HepG2 (cell line): ENCODE measurements around the gene KEL. TPM values are rescaled to one million over a fixed set of nuclear protein-coding genes. Genes with fewer than 3 reads are reported as not detected.

Source experiments
- ATAC-seq: fragments of 200-7000 bp; cut with Tn5 transposase; 3 replicates; pipeline ENCODE4 v1.9.1; 2020; ENCODE audit warnings: mild to moderate bottlenecking, moderate library complexity
- BruUV-seq: library from RNA; stranded (reverse); fragments of 400-500 nt; replicated peaks from 2 replicates; lab custom pipeline; 2021; lab: Mats Ljungman, UMichigan
- CTCF ChIA-PET: fragments of 300-600 bp; formaldehyde crosslinking; extraction: SDS; loops from one replicate; lab custom pipeline; 2021; ENCODE audit warnings: low total read pairs, inconsistent platforms, low intra/inter-chr PET ratio; lab: Yijun Ruan, JAX
- POLR2A ChIA-PET: fragments of 350-600 bp; sonication (Branson Sonifier 250); formaldehyde crosslinking; loops from one replicate; lab custom pipeline; 2020; ENCODE audit warnings: antibody characterized with exemption, inconsistent platforms; lab: Yijun Ruan, JAX
- DNase-seq: peaks from one replicate; pipeline ENCODE4 v3.0.0-alpha.2; 2015; ENCODE audit warnings: low spot score
- FAIRE-seq: peaks from 3 replicates; lab custom pipeline; 2011; peaks lifted over from hg19 to GRCh38; lab: Jason Lieb, UNC
- H2AFZ ChIP-seq: one replicate; pipeline ENCODE4 v1.6.1; 2011; ENCODE audit warnings: low read length, inconsistent platforms
- H3K27ac ChIP-seq: fragments of 300-600 bp; 3 replicates; pipeline ENCODE4 v1.8.0; 2011; ENCODE audit warnings: mixed run types, mild to moderate bottlenecking, mixed read lengths, low read length, inconsistent platforms; ENCODE audit not compliant: insufficient read depth; ENCODE audit errors: extremely low read length
- H3K27me3 ChIP-seq, 2 experiments: fragments of 200-600 bp in 1 of 2; 2 replicates in 1 of 2; 3 replicates in 1 of 2; pipeline versions ENCODE4 v1.6.0 to v1.8.0; 2011; ENCODE audit warnings: low read length in 2 of 2, mild to moderate bottlenecking in 2 of 2, moderate library complexity in 2 of 2, inconsistent platforms in 1 of 2; ENCODE audit not compliant: insufficient read depth in 2 of 2, control insufficient read depth in 1 of 2
- H3K36me3 ChIP-seq, 2 experiments: fragments of 200-600 bp in 1 of 2; replicated peaks in 1 of 2; 2 replicates in 1 of 2; 3 replicates in 1 of 2; pipeline versions ENCODE4 v1.5.1 to v1.8.0; 2011; ENCODE audit warnings: low read length in 2 of 2, inconsistent platforms in 1 of 2; ENCODE audit not compliant: insufficient read depth in 2 of 2, control insufficient read depth in 1 of 2
- H3K4me1 ChIP-seq: 2 replicates; pipeline ENCODE4 v1.5.1; 2012; ENCODE audit warnings: low read length, inconsistent platforms; ENCODE audit not compliant: insufficient read depth
- H3K4me2 ChIP-seq: 2 replicates; pipeline ENCODE4 v1.6.0; 2011; ENCODE audit warnings: low read depth, low read length, inconsistent platforms
- H3K4me3 ChIP-seq, 3 experiments: fragments of 200-600 bp in 1 of 3; sonication (generic), shearing (Covaris generic) in 1 of 3; replicated peaks in 1 of 3; 2 replicates each; pipeline ENCODE4 v1.5.1; 2011 to 2016; ENCODE audit warnings: low read length in 3 of 3, inconsistent platforms in 2 of 3, low read depth in 2 of 3, mild to moderate bottlenecking in 2 of 3, control low read depth in 1 of 3, mixed read lengths in 1 of 3; ENCODE audit not compliant: insufficient read depth in 1 of 3
- H3K79me2 ChIP-seq: one replicate; pipeline ENCODE4 v1.6.1; 2011; ENCODE audit warnings: low read length, inconsistent platforms; ENCODE audit not compliant: insufficient read depth
- H3K9ac ChIP-seq: 2 replicates; pipeline ENCODE4 v1.6.0; 2011; ENCODE audit warnings: mild to moderate bottlenecking, low read depth, low read length, inconsistent platforms; ENCODE audit not compliant: insufficient read depth
- H3K9me3 ChIP-seq: 2 replicates; pipeline ENCODE4 v1.5.1; 2012; ENCODE audit warnings: mild to moderate bottlenecking, low read length
- H4K20me1 ChIP-seq: 2 replicates; pipeline ENCODE4 v1.6.0; 2011; ENCODE audit warnings: inconsistent platforms, mild to moderate bottlenecking, low read length, moderate library complexity; ENCODE audit not compliant: insufficient read depth
- CCAR2 ChIP-seq: fragments of 200-400 bp; formaldehyde crosslinking; optimal IDR thresholded peaks from 2 replicates; pipeline ENCODE3; 2018; ENCODE audit warnings: low read depth, mild to moderate bottlenecking, low read length, moderate library complexity
- MAFG ChIP-seq: sonication (generic); formaldehyde crosslinking; IDR thresholded peaks from 2 replicates; pipeline ENCODE4 v1.5.1; 2020; ENCODE audit warnings: mild to moderate bottlenecking, missing genetic modification reagents
- NR2C2 ChIP-seq: sonication (generic); formaldehyde crosslinking; IDR thresholded peaks from 2 replicates; pipeline ENCODE4 v1.4.0; 2020; ENCODE audit warnings: missing genetic modification reagents, mild to moderate bottlenecking, moderate library complexity, borderline replicate concordance
- SOX13 ChIP-seq, 3 experiments: fragments of 450-650 bp in 1 of 3; sonication (generic) in 1 of 3; formaldehyde crosslinking in 1 of 3; IDR thresholded peaks in 2 of 3; conservative IDR thresholded peaks in 1 of 3; 2 replicates each; pipeline versions ENCODE4 v1.5.0 to v1.6.1; 2016 to 2020; ENCODE audit warnings: antibody characterized with exemption in 1 of 3, mild to moderate bottlenecking in 1 of 3, missing compliant biosample characterization in 1 of 3, missing genetic modification reagents in 1 of 3, moderate library complexity in 1 of 3
- STAG1 ChIP-seq: sonication (generic); formaldehyde crosslinking; IDR thresholded peaks from 2 replicates; pipeline ENCODE4 v1.4.0; 2020; ENCODE audit warnings: missing genetic modification reagents
- ZNF282 ChIP-seq: fragments of 450-650 bp; IDR thresholded peaks from 2 replicates; pipeline ENCODE4 v1.6.1; 2018; ENCODE audit not compliant: partially characterized antibody
- ZNF652 ChIP-seq: IDR thresholded peaks from 2 replicates; pipeline ENCODE4 v1.6.1; 2016; ENCODE audit warnings: low read depth, borderline replicate concordance
- WGBS: methylation state at CpG from one replicate; pipeline ENCODE4 v1.1.6; 2017; ENCODE audit warnings: low lambda C conversion rate; 5-methylcytosine and 5-hydroxymethylcytosine counted together
- in situ Hi-C: cut with HindIII; loops from 2 replicates; pipeline ENCODE4 v1.10.0; 2017; ENCODE audit warnings: low pct_unique_long_range_greater_than_20kb; ENCODE audit not compliant: extremely low pct_ligation_motif_present
- intact Hi-C: fragments of 100-400 bp; cut with micrococcal nuclease; formaldehyde crosslinking; loops from one replicate; pipeline ENCODE4 v1.10.0; 2022; ENCODE audit not compliant: unreplicated experiment
- polyA plus RNA-seq, 8 experiments: library from polyadenylated mRNA; depleted of rRNA in 3 of 8; stranded (reverse) in 7 of 8; unstranded in 1 of 8; fragments of >200 nt; fragmentation: Illumina TruSeq in 4 of 8; extraction: Trizol in 4 of 8; gene quantifications; 2 replicates each; pipeline versions ENCODE4 v1.2.1 to v1.2.3, GENCODE V29; 2011 to 2016; ENCODE audit warnings: low read depth in 4 of 8, missing spikeins in 1 of 8, mixed read lengths in 1 of 8; ENCODE audit not compliant: insufficient read depth in 1 of 8
- total RNA-seq, 5 experiments: library from RNA; depleted of rRNA; stranded (reverse); fragments of >200 nt; fragmentation: Illumina TruSeq; extraction: Trizol; gene quantifications; 2 replicates each; pipeline ENCODE4 v1.2.3, GENCODE V29; 2016; ENCODE audit warnings: low read depth in 1 of 5
- TF ChIP-seq, protein P1 (sequence below): sonication (generic); formaldehyde crosslinking; IDR thresholded peaks from 2 replicates; pipeline ENCODE4 v1.5.0; 2020; ENCODE audit warnings: mild to moderate bottlenecking, missing genetic modification reagents, moderate library complexity
- TF ChIP-seq, protein P2 (sequence below): fragments of 450-650 bp; IDR thresholded peaks from 2 replicates; pipeline ENCODE4 v1.6.1; 2017; ENCODE audit warnings: mild to moderate bottlenecking
- TF ChIP-seq, protein P3 (sequence below): fragments of 450-650 bp; IDR thresholded peaks from 2 replicates; pipeline ENCODE4 v1.6.1; 2016

Gene KEL
- total and polyA plus RNA-seq, 2 of the 13 experiments (the other 11 are each of a cell fraction or from before 2014, with no cell fraction given) = 0.03 TPM; not detected in 1

DNA sequence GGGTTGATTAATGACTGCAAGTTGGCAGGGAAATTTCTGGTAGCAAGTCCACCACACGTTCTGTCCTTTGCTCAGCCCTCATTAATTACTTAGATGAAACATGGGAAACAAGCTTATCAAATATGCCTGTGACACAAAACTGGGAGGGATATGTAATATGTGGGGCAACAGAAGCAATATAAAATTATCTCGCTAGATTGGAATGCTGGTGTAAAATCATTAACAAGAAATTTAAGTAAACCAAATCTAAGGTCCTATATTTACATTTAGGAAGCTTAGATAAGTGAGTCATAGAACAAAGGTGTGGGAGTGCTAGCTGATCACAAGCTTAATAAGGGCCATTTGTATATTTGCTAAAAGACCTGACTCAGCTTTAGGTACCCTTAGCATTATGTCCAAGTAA, 52.1 kb downstream of the KEL start (continued):
- TF ChIP-seq CCAR2 = no peak
- no peak for TF ChIP-seq SOX13 (IDR thresholded peaks at IDR 0.05)
- TF ChIP-seq SOX13 (CRISPR knock-in tag; conservative IDR thresholded peaks at IDR 0.05 in 1 of 2, IDR thresholded peaks at IDR 0.05 in 1 of 2) = no peak
- TF ChIP-seq, all 625 proteins: peak for 0

DNA sequence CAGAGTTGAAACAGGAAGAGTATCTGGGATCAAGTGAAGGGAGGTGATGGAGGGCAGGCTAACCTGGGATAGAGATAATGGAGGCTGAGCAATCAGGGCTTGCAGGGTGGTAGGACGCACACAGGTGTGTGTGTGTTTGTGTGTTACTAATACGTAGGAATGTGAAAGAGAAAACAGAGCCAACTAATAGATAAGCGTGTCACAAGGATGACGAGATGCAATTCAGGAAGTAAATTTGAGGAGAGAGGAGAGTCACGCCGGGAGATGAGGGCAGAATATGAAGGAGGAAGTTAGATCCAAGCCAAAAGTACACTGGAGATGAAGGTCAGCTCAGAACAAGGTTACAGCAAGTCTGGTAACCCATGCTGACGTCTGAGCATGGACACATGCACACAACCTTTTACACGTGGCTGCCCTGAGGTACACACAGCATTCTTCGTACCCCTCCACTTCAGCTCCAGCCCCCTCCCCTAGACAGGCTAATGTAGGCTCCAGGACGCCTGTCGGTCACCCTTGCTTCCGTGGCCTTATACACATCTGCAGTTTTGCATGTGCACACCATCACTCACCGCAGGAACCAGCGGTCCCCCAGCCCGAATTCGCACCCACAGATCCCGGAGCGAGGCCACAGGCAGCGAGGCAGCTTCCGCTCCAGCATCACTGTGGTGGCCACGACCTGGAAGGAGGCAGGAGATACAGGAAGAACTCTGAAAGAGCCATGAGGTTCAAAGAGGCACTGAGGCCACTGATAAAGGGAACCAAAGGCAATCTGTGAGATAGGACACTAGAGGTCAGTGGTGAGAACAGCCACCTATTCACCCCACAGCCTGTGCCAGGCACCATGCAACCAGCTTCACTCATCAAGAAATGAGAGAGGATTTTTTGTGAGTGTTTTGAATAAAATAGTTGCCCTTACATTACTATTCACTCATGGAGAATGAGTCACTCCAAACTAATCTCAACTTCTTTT, 53.0 kb downstream of the KEL start:
- H2AFZ ChIP-seq = no peak overlapping the region

More for the DNA sequence above, 53.0 kb downstream of the KEL start:
- intact Hi-C loops (no loop called here), in situ Hi-C loops (no loop called here)
- Histone ChIP-seq H3K27me3 (0 out of 5 replicates have a peak, but pooled peaks cover 0 to 1% of the 10 kb centered on the region in 2 experiments), H3K9ac (no peak overlapping the region), H3K4me1 (no peaks in the 10 kb centered on the region), H3K36me3 (no peaks in the 10 kb centered on the region), H3K4me2 (no peak overlapping the region), H3K79me2 (no peaks in the 10 kb centered on the region), H3K9me3 (peaks cover 6% of the 10 kb centered on the region), H3K27ac (no peak overlapping the region), H4K20me1 (no peaks in the 10 kb centered on the region), H3K4me3 (no peak overlapping the region)
- WGBS = 24% methylated on average over 11 of the region's 21 CpGs
- DNase-seq (no peak), FAIRE-seq (peak; percentile 69), ATAC-seq (peak; percentile 87)
- ChIA-PET CTCF (interaction anchor here (1.1 kb wide), 1 partner anchor 306 kb away, joined by 3 read pairs; no protein-coding TSS in a partner anchor), POLR2A (no interaction called here)
- BruUV-seq = no TSS peak
- TF ChIP-seq ZNF652 (CRISPR knock-in tag) = no peak
- TF ChIP-seq ZNF282 = no peak
- TF ChIP-seq, protein P1, sequence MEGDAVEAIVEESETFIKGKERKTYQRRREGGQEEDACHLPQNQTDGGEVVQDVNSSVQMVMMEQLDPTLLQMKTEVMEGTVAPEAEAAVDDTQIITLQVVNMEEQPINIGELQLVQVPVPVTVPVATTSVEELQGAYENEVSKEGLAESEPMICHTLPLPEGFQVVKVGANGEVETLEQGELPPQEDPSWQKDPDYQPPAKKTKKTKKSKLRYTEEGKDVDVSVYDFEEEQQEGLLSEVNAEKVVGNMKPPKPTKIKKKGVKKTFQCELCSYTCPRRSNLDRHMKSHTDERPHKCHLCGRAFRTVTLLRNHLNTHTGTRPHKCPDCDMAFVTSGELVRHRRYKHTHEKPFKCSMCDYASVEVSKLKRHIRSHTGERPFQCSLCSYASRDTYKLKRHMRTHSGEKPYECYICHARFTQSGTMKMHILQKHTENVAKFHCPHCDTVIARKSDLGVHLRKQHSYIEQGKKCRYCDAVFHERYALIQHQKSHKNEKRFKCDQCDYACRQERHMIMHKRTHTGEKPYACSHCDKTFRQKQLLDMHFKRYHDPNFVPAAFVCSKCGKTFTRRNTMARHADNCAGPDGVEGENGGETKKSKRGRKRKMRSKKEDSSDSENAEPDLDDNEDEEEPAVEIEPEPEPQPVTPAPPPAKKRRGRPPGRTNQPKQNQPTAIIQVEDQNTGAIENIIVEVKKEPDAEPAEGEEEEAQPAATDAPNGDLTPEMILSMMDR = peak; percentile 37
- TF ChIP-seq MAFG (CRISPR knock-in tag) = no peak
- TF ChIP-seq, protein P2, sequence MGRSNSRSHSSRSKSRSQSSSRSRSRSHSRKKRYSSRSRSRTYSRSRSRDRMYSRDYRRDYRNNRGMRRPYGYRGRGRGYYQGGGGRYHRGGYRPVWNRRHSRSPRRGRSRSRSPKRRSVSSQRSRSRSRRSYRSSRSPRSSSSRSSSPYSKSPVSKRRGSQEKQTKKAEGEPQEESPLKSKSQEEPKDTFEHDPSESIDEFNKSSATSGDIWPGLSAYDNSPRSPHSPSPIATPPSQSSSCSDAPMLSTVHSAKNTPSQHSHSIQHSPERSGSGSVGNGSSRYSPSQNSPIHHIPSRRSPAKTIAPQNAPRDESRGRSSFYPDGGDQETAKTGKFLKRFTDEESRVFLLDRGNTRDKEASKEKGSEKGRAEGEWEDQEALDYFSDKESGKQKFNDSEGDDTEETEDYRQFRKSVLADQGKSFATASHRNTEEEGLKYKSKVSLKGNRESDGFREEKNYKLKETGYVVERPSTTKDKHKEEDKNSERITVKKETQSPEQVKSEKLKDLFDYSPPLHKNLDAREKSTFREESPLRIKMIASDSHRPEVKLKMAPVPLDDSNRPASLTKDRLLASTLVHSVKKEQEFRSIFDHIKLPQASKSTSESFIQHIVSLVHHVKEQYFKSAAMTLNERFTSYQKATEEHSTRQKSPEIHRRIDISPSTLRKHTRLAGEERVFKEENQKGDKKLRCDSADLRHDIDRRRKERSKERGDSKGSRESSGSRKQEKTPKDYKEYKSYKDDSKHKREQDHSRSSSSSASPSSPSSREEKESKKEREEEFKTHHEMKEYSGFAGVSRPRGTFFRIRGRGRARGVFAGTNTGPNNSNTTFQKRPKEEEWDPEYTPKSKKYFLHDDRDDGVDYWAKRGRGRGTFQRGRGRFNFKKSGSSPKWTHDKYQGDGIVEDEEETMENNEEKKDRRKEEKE = no peak
- peak; percentile 8; the same call in 1 of the 2 replicates for TF ChIP-seq STAG1 (CRISPR knock-in tag)
- TF ChIP-seq, protein P3, sequence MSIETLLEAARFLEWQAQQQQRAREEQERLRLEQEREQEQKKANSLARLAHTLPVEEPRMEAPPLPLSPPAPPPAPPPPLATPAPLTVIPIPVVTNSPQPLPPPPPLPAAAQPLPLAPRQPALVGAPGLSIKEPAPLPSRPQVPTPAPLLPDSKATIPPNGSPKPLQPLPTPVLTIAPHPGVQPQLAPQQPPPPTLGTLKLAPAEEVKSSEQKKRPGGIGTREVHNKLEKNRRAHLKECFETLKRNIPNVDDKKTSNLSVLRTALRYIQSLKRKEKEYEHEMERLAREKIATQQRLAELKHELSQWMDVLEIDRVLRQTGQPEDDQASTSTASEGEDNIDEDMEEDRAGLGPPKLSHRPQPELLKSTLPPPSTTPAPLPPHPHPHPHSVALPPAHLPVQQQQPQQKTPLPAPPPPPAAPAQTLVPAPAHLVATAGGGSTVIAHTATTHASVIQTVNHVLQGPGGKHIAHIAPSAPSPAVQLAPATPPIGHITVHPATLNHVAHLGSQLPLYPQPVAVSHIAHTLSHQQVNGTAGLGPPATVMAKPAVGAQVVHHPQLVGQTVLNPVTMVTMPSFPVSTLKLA = peak; percentile 82
- TF ChIP-seq NR2C2 (CRISPR knock-in tag) = no peak
